Common myeloid progenitor, CD34-positive (primary cell): ENCODE data around the gene SNAP23.

Experiments
- CTCF ChIA-PET: fragments of 350-600 bp; sonication (Branson Sonifier 250); formaldehyde crosslinking; loops from one replicate; lab custom pipeline; 2021; ENCODE audit warnings: antibody characterized with exemption; lab: Charles Lee
- POLR2A ChIA-PET: fragments of 350-600 bp; sonication (Branson Sonifier 250); formaldehyde crosslinking; loops from one replicate; lab custom pipeline; 2021; ENCODE audit warnings: antibody characterized with exemption; lab: Charles Lee
- DNase-seq, 3 donors: peaks; one replicate each; pipeline versions ENCODE4 v3.0.0 to v3.0.0-alpha.2; 2013
- H3K27ac ChIP-seq, 2 experiments: 1 replicate in 1 of 2; 2 replicates in 1 of 2; pipeline ENCODE4 v1.7.0; 2013; ENCODE audit warnings: inconsistent platforms in 2 of 2, low read length in 2 of 2, mild to moderate bottlenecking in 2 of 2, low read depth in 1 of 2, moderate library complexity in 1 of 2; ENCODE audit not compliant: severe bottlenecking in 2 of 2, insufficient read depth in 1 of 2, poor library complexity in 1 of 2
- H3K27me3 ChIP-seq, 5 experiments: replicated peaks in 2 of 5; 1 replicate in 3 of 5; 2 replicates in 2 of 5; pipeline versions ENCODE4 v1.6.1 to v1.7.0; 2013; ENCODE audit warnings: low read length in 4 of 5, mild to moderate bottlenecking in 2 of 5, moderate library complexity in 2 of 5, inconsistent platforms in 1 of 5; ENCODE audit not compliant: insufficient read depth in 5 of 5, control insufficient read depth in 4 of 5
- H3K36me3 ChIP-seq, 4 experiments: 1 replicate in 2 of 4; 2 replicates in 2 of 4; pipeline versions ENCODE4 v1.6.1 to v1.7.0; 2013; ENCODE audit warnings: low read length in 3 of 4, control low read depth in 1 of 4, mild to moderate bottlenecking in 1 of 4; ENCODE audit not compliant: control insufficient read depth in 4 of 4, insufficient read depth in 4 of 4
- H3K4me1 ChIP-seq, 4 experiments: 1 replicate in 3 of 4; 2 replicates in 1 of 4; pipeline versions ENCODE4 v1.6.1 to v1.7.1; 2013; ENCODE audit warnings: low read length in 3 of 4, mild to moderate bottlenecking in 3 of 4, control low read depth in 1 of 4, inconsistent platforms in 1 of 4, moderate library complexity in 1 of 4; ENCODE audit not compliant: control insufficient read depth in 4 of 4, insufficient read depth in 4 of 4; ENCODE audit errors: control extremely low read depth in 1 of 4
- H3K4me3 ChIP-seq, 7 experiments: 1 replicate in 4 of 7; 2 replicates in 3 of 7; pipeline versions ENCODE4 v1.5.1 to v1.7.0; 2013; ENCODE audit warnings: mild to moderate bottlenecking in 7 of 7, low read length in 6 of 7, moderate library complexity in 6 of 7, inconsistent platforms in 2 of 7, low read depth in 2 of 7, control low read depth in 1 of 7; ENCODE audit not compliant: insufficient read depth in 4 of 7, control insufficient read depth in 1 of 7; ENCODE audit errors: extremely low read depth in 1 of 7
- H3K9me3 ChIP-seq, 5 experiments: 1 replicate in 4 of 5; 2 replicates in 1 of 5; pipeline versions ENCODE4 v1.6.1 to v1.7.1; 2013; ENCODE audit warnings: low read length in 4 of 5, mild to moderate bottlenecking in 2 of 5, inconsistent platforms in 1 of 5, low read depth in 1 of 5, moderate library complexity in 1 of 5; ENCODE audit not compliant: control insufficient read depth in 4 of 5, insufficient read depth in 2 of 5; ENCODE audit errors: control extremely low read depth in 1 of 5
- WGBS: methylation state at CpG from one replicate; pipeline ENCODE4 v1.1.5; 2013; ENCODE audit not compliant: insufficient coverage; 5-methylcytosine and 5-hydroxymethylcytosine counted together

SNAP23 gene

GRCh38 chr15:42528970-42529369, 33.5 kb downstream of the SNAP23 start:
- Histone ChIP-seq H3K4me1 (no peaks in the 10 kb centered on the region), H3K36me3 (peaks cover 5 to 50% (median 35%) of the 10 kb centered on the region in 4 experiments), H3K9me3 (no peaks in the 10 kb centered on the region), H3K27ac (no peak overlapping the region), H3K27me3 (no peaks in the 10 kb centered on the region), H3K4me3 (no peak overlapping the region)
- ChIA-PET POLR2A (no interaction called here), CTCF (interaction anchor here (1.0 to 1.1 kb wide), 3 partner anchors 18 to 120 kb away, joined by 3 to 4 read pairs (median 3); no protein-coding TSS in a partner anchor)
- DNase-seq = no peak
- WGBS = 97% methylated on average over 3 of the region's 3 CpGs

- Histone ChIP-seq H3K9me3 (no peaks in the 10 kb centered on the region), H3K27me3 (no peaks in the 10 kb centered on the region), H3K4me3 (no peak overlapping the region), H3K4me1 (no peaks in the 10 kb centered on the region), H3K36me3 (peaks cover 11 to 61% (median 33%) of the 10 kb centered on the region in 4 experiments), H3K27ac (no peak overlapping the region)
- DNase-seq = no peak
- WGBS = no CpG with 5 or more reads among the region's 1 CpG
- ChIA-PET CTCF (interaction anchor here (1.1 to 3.2 kb wide), 2 partner anchors 12 to 15 kb away, joined by 3 to 10 read pairs; no protein-coding TSS in a partner anchor), POLR2A (no interaction called here)
Measured at GRCh38 chr15:42533246-42533645, 37.8 kb downstream of the SNAP23 start.

GRCh38 chr15:42544853-42545629, 49.6 kb downstream of the SNAP23 start:
- H3K4me1 ChIP-seq = peaks cover 15 to 40% (median 26%) of the 10 kb centered on the region in 4 experiments
- H3K27ac ChIP-seq = peak overlapping the region in 1 of 2 experiments; percentile 15
- WGBS = 83% methylated on average over 1 of the region's 4 CpGs
- peaks cover 6 to 27% (median 19%) of the 10 kb centered on the region in 4 experiments for H3K36me3 ChIP-seq
- no peaks in the 10 kb centered on the region for H3K27me3 ChIP-seq
- H3K4me3 ChIP-seq = no peak overlapping the region
- CTCF ChIA-PET = interaction anchor here (0.7 to 2.4 kb wide), 6 partner anchors 11 to 106 kb away, joined by 3 to 10 read pairs (median 4); no protein-coding TSS in a partner anchor
- DNase-seq = peak in 2 of 3 donors; percentile 58 to 69
- H3K9me3 ChIP-seq = no peaks in the 10 kb centered on the region
- POLR2A ChIA-PET = interaction anchor here (0.5 to 1.1 kb wide), 2 partner anchors 12 to 173 kb away, joined by 3 to 4 read pairs; no protein-coding TSS in a partner anchor

- peak in 1 of 3 donors; percentile 18 for DNase-seq
- 0% methylated on average over 5 of the region's 9 CpGs for WGBS
- peak overlapping the region; percentile 85 to 99 (median 98) for H3K4me3 ChIP-seq
Measured at GRCh38 chr15:42547918-42548248, 52.4 kb downstream of the SNAP23 start.

GRCh38 chr15:42548249-42549031, 53.0 kb downstream of the SNAP23 start, which contains the start of the genes HAUS2 and LRRC57:
TSS of gene HAUS2 (plus strand) at chr15:42548838. CDS start at chr15:42548873, 35 bp downstream.
TSS of gene LRRC57 (minus strand) at chr15:42548793. CDS start at chr15:42548434, 359 bp downstream.
- Histone ChIP-seq H3K9me3 (no peaks in the 10 kb centered on the region), H3K4me3 (peak within 1 kb of the TSS; percentile 85 to 99 (median 98)), H3K36me3 (peaks cover 7 to 15% (median 13%) of the 10 kb centered on the region in 4 experiments), H3K27ac (peak within 1 kb of the TSS; percentile 91 to 95), H3K27me3 (no peaks in the 10 kb centered on the region), H3K4me1 (peaks cover 15 to 51% (median 32%) of the 10 kb centered on the region in 4 experiments)
- DNase-seq = peak; percentile 86 to 88 (median 88)
- CTCF ChIA-PET = interaction anchor here (0.7 to 2.0 kb wide), 9 partner anchors 15 to 101 kb away, joined by 3 to 6 read pairs (median 3); partner anchors contain the start of gene ZNF106
- WGBS = under 1% methylated on average over 61 of the region's 71 CpGs
- POLR2A ChIA-PET = interaction anchor here (0.8 to 2.5 kb wide), 5 partner anchors 11 to 60 kb away, joined by 3 to 12 read pairs (median 4); partner anchors contain the start of gene STARD9

More at GRCh38 chr15:42547918-42548248, 52.4 kb downstream of the SNAP23 start:
- POLR2A ChIA-PET = interaction anchor here (0.8 to 2.5 kb wide), 3 partner anchors 11 to 60 kb away, joined by 3 to 12 read pairs (median 4); partner anchors contain the start of gene STARD9
- Histone ChIP-seq H3K9me3 (no peaks in the 10 kb centered on the region), H3K27me3 (no peaks in the 10 kb centered on the region), H3K27ac (peak overlapping the region; percentile 91 to 95), H3K36me3 (peaks cover 6 to 17% (median 15%) of the 10 kb centered on the region in 4 experiments), H3K4me1 (peaks cover 15 to 51% (median 31%) of the 10 kb centered on the region in 4 experiments)
- CTCF ChIA-PET = interaction anchor here (0.7 to 2.2 kb wide), 12 partner anchors 9 to 102 kb away, joined by 3 to 6 read pairs (median 4); partner anchors contain the start of gene ZNF106

GRCh38 chr15:42549032-42549491, 53.6 kb downstream of the SNAP23 start:
- 0% methylated on average over 5 of the region's 15 CpGs for WGBS
- peaks cover 7 to 10% (median 9%) of the 10 kb centered on the region in 4 experiments for H3K36me3 ChIP-seq
- H3K4me3 ChIP-seq = peak overlapping the region; percentile 85 to 99 (median 98)
- ChIA-PET POLR2A (interaction anchor here (0.8 to 2.5 kb wide), 3 partner anchors 26 to 59 kb away, joined by 4 to 12 read pairs (median 10); partner anchors contain the start of gene STARD9), CTCF (interaction anchor here (1.1 to 2.0 kb wide), 4 partner anchors 39 to 101 kb away, joined by 3 to 6 read pairs (median 4); no protein-coding TSS in a partner anchor)
- peak overlapping the region; percentile 91 to 95 for H3K27ac ChIP-seq
- DNase-seq = peak; percentile 79 to 90 (median 84)
- no peaks in the 10 kb centered on the region for H3K27me3 ChIP-seq
- H3K9me3 ChIP-seq = no peaks in the 10 kb centered on the region
- H3K4me1 ChIP-seq = peaks cover 15 to 51% (median 33%) of the 10 kb centered on the region in 4 experiments
